ENCODE measurements around the gene MUCL1.

The MUCL1 gene

DNA sequence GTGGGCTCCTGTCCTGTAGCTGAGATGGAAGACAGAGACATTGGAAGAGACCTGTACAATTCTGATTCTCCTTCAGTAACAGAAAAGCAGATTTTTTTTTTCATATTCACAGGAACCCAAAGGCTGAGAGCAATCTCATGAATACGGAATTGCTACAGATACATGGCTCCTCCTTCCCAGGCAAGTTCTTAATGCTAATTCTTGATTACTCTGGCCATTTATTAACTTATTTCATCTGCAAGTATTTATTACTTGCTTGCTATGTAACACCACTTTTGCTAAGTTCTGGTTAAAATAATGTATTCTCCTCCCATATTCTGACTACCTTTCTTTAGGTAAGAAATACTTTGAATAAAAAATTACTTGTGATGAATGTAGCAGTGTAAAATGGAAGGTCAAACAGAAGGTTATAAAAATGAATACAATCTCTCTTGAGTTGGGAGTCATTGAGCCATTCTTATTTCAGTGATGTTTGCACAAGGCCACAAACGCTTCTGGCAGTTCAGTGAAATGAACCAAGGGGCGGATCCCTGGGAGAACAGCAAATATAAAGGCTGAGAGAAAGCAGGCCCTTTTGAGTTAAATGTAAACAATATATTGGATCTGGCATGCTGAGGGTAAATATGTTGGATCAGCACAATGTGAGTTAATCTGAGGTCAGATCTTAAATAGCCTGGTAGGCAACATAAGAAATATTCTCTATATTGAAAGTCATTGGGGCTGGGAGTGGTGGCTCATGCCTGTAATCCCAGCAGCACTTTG, 37.6 kb downstream of the MUCL1 start:
- peak; percentile 35 for DNase-seq (ENCODE audit: low spot score)

Data from HuH-7 (cell line).